Ureter (tissue), 1 donor: ENCODE measurements around the gene UBE2G1. TPM values are rescaled to one million over a fixed set of nuclear protein-coding genes. Genes with fewer than 3 reads are reported as not detected.
"Not testable (repeated sequence)": the region's sequence is repeated elsewhere in the genome, so short reads cannot be mapped to it uniquely, and the experiment has no call there.

Experiments
- DNase-seq: peaks from one replicate; pipeline ENCODE4 v3.0.0-alpha.2; 2020; ENCODE audit warnings: low spot score
- total RNA-seq: library from RNA; stranded (reverse); gene quantifications from one replicate; pipeline ENCODE4 v1.2.4, GENCODE V29; 2023
- donor health status: DM: yes; HTN: yes; CAD: no.

The UBE2G1 gene
- 50.9 TPM for total RNA-seq

- peak; percentile 99 for DNase-seq
These were observed at the start of gene UBE2G1 for GRCh38 chr17:4366327-4367063. Gene UBE2G1 (minus strand): TSS chr17:4366675. CDS start chr17:4366316, 359 bp downstream.

GRCh38 chr17:4412933-4413831 is 46.7 kb upstream of the UBE2G1 start:
- peak; percentile 94 for DNase-seq

GRCh38 chr17:4411201-4411600 is 44.7 kb upstream of the UBE2G1 start:
- DNase-seq, result no peak

GRCh38 chr17:4409659-4410058 is 43.2 kb upstream of the UBE2G1 start:
- no peak for DNase-seq

GRCh38 chr17:4407851-4408250 is 41.4 kb upstream of the UBE2G1 start:
- peak; percentile 61 for DNase-seq

GRCh38 chr17:4407216-4407615 is 40.7 kb upstream of the UBE2G1 start:
- DNase-seq, result no peak

- DNase-seq, result no peak
These were observed 39.9 kb upstream of the UBE2G1 start for GRCh38 chr17:4406386-4406785.

GRCh38 chr17:4405699-4406098 is 39.2 kb upstream of the UBE2G1 start:
- no peak for DNase-seq

- no peak for DNase-seq
These were observed 38.7 kb upstream of the UBE2G1 start for GRCh38 chr17:4405038-4405669.

GRCh38 chr17:4397840-4398239 is 31.4 kb upstream of the UBE2G1 start:
- DNase-seq, result no peak

GRCh38 chr17:4395111-4395478 is 28.6 kb upstream of the UBE2G1 start:
- DNase-seq, result no peak

- DNase-seq, result no peak
These were observed 28.0 kb upstream of the UBE2G1 start for GRCh38 chr17:4394208-4395110.

GRCh38 chr17:4393806-4394205 is 27.3 kb upstream of the UBE2G1 start:
- peak; percentile 47 for DNase-seq

- no peak for DNase-seq
These were observed 22.6 kb upstream of the UBE2G1 start for GRCh38 chr17:4389079-4389478.

- no peak for DNase-seq
These were observed 20.7 kb upstream of the UBE2G1 start for GRCh38 chr17:4387137-4387536.

- DNase-seq, result no peak
These were observed 19.9 kb upstream of the UBE2G1 start for GRCh38 chr17:4386406-4386805.

GRCh38 chr17:4381690-4382671 is 15.5 kb upstream of the UBE2G1 start:
- DNase-seq, result no peak

GRCh38 chr17:4378626-4379025 is 12.2 kb upstream of the UBE2G1 start:
- DNase-seq, result no peak

GRCh38 chr17:4377247-4377646 is 10.8 kb upstream of the UBE2G1 start:
- not testable (repeated sequence) for DNase-seq

GRCh38 chr17:4375796-4376440 is 9.4 kb upstream of the UBE2G1 start:
- DNase-seq, result not testable (repeated sequence)
